Calu3 (cell line): Measurements from ENCODE around the gene PCTP. TPM values are rescaled to one million over a fixed set of nuclear protein-coding genes. Genes with fewer than 3 reads are reported as not detected.

Experiments used
- BruUV-seq: library from RNA; stranded (reverse); fragments of 400-500 nt; replicated peaks from 2 replicates; lab custom pipeline; 2021; lab: Mats Ljungman, UMichigan
- CTCF ChIA-PET: fragments of 300-600 bp; sonication (Branson Sonifier 250); formaldehyde crosslinking; loops from one replicate; lab custom pipeline; 2022; ENCODE audit warnings: antibody characterized with exemption; lab: Charles Lee
- DNase-seq: peaks from one replicate; pipeline ENCODE4 v3.0.0; 2022
- H3K27ac Mint-ChIP-seq: one replicate; pipeline ENCODE4 v1.8.0; 2022; ENCODE audit warnings: mixed read lengths; ENCODE audit not compliant: unreplicated experiment
- H3K27me3 Mint-ChIP-seq: one replicate; pipeline ENCODE4 v1.8.0; 2022; ENCODE audit warnings: mixed read lengths; ENCODE audit not compliant: unreplicated experiment
- H3K36me3 Mint-ChIP-seq: one replicate; pipeline ENCODE4 v1.8.0; 2022; ENCODE audit warnings: mild to moderate bottlenecking, moderate library complexity, mixed read lengths; ENCODE audit not compliant: insufficient read depth, unreplicated experiment
- H3K4me1 Mint-ChIP-seq: one replicate; pipeline ENCODE4 v1.8.0; 2022; ENCODE audit warnings: mild to moderate bottlenecking, low read depth, mixed read lengths; ENCODE audit not compliant: unreplicated experiment
- H3K4me3 Mint-ChIP-seq: one replicate; pipeline ENCODE4 v1.8.0; 2022; ENCODE audit warnings: mild to moderate bottlenecking, low read depth, moderate library complexity, mixed read lengths; ENCODE audit not compliant: unreplicated experiment
- H3K9me3 Mint-ChIP-seq: one replicate; pipeline ENCODE4 v1.8.0; 2022; ENCODE audit warnings: low read depth, mixed read lengths; ENCODE audit not compliant: unreplicated experiment
- CTCF ChIP-seq: fragments of 200-600 bp; IDR thresholded peaks from one replicate; pipeline ENCODE4 v1.8.0; 2022; ENCODE audit warnings: antibody characterized with exemption; ENCODE audit not compliant: unreplicated experiment
- intact Hi-C: fragments of 100-400 bp; cut with micrococcal nuclease; formaldehyde crosslinking; loops from one replicate; pipeline ENCODE4 v1.10.0; 2022; ENCODE audit not compliant: unreplicated experiment
- total RNA-seq: library from RNA; stranded (reverse); gene quantifications from 2 replicates; pipeline ENCODE4 v1.2.3, GENCODE V29; 2022

The PCTP gene
- total RNA-seq, 1 experiment from 2014 or later = 20.1 TPM

- Mint-ChIP-seq H3K4me3 (no peak overlapping the region), H3K36me3 (peaks cover 4% of the 10 kb centered on the region), H3K4me1 (peaks cover 29% of the 10 kb centered on the region), H3K9me3 (no peaks in the 10 kb centered on the region), H3K27ac (no peak overlapping the region), H3K27me3 (no peaks in the 10 kb centered on the region)
- no peak for DNase-seq
- no TSS peak for BruUV-seq
- intact Hi-C loops = no loop called here
- no peak for TF ChIP-seq CTCF
- CTCF ChIA-PET = interaction anchor here (0.8 to 0.9 kb wide), 2 partner anchors 14 to 15 kb away, joined by 4 read pairs; no protein-coding TSS in a partner anchor
These were observed 22.0 kb upstream of the PCTP start for GRCh38 chr17:55728833-55729232.

GRCh38 chr17:55729484-55729883 lies 21.4 kb upstream of the PCTP start:
- no peak for TF ChIP-seq CTCF

GRCh38 chr17:55730380-55730779 lies 20.5 kb upstream of the PCTP start:
- intact Hi-C loops = loop anchor here (10.0 kb wide), 1 partner anchor 126 kb away; no protein-coding TSS in a partner anchor
- BruUV-seq = no TSS peak
- no peaks in the 10 kb centered on the region for H3K9me3 Mint-ChIP-seq
- H3K27ac Mint-ChIP-seq = no peak overlapping the region
- peaks cover 29% of the 10 kb centered on the region for H3K4me1 Mint-ChIP-seq
- H3K4me3 Mint-ChIP-seq = no peak overlapping the region
- H3K27me3 Mint-ChIP-seq = no peaks in the 10 kb centered on the region
- TF ChIP-seq CTCF = no peak
- CTCF ChIA-PET = no interaction called here
- no peak for DNase-seq
- peaks cover 4% of the 10 kb centered on the region for H3K36me3 Mint-ChIP-seq

More at GRCh38 chr17:55729484-55729883, 21.4 kb upstream of the PCTP start:
- no peaks in the 10 kb centered on the region for H3K27me3 Mint-ChIP-seq
- no TSS peak for BruUV-seq
- no peak overlapping the region for H3K4me3 Mint-ChIP-seq
- H3K36me3 Mint-ChIP-seq = peaks cover 4% of the 10 kb centered on the region
- DNase-seq = no peak
- CTCF ChIA-PET = interaction anchor here (0.8 kb wide), 1 partner anchor 13 kb away, joined by 4 read pairs; no protein-coding TSS in a partner anchor
- intact Hi-C loops = no loop called here
- no peaks in the 10 kb centered on the region for H3K9me3 Mint-ChIP-seq
- H3K4me1 Mint-ChIP-seq = peaks cover 29% of the 10 kb centered on the region
- no peak overlapping the region for H3K27ac Mint-ChIP-seq

- TF ChIP-seq CTCF = no peak
- Mint-ChIP-seq H3K27ac (no peak overlapping the region), H3K4me1 (peaks cover 29% of the 10 kb centered on the region), H3K36me3 (peaks cover 3% of the 10 kb centered on the region), H3K27me3 (no peaks in the 10 kb centered on the region), H3K4me3 (no peak overlapping the region), H3K9me3 (no peaks in the 10 kb centered on the region)
- CTCF ChIA-PET = no interaction called here
- DNase-seq = no peak
- BruUV-seq = no TSS peak
- intact Hi-C loops = loop anchor here (10.0 kb wide), 1 partner anchor 126 kb away; no protein-coding TSS in a partner anchor
These were observed 20.0 kb upstream of the PCTP start for GRCh38 chr17:55730808-55731207.
